Stomach (tissue), 9 donors: ENCODE data around the gene PLS3. TPM values are rescaled to one million over a fixed set of nuclear protein-coding genes. Genes with fewer than 3 reads are reported as not detected.

Experiments
- DNase-seq, 2 donors: peaks; one replicate each; pipeline versions ENCODE4 v3.0.0 to v3.0.0-alpha.2; 2013 to 2019
- H3K27ac ChIP-seq, 5 donors: fragments of 200-600 bp in 4 of 5; sonication (generic) in 4 of 5; one replicate each; pipeline ENCODE4 v1.5.1; 2013 to 2019; ENCODE audit warnings: mild to moderate bottlenecking in 1 of 5, moderate library complexity in 1 of 5
- H3K27me3 ChIP-seq, 3 donors: fragments of 200-600 bp; sonication (generic); one replicate each; pipeline ENCODE4 v1.5.1; 2017 to 2019; ENCODE audit warnings: mixed run types in 1 of 3
- H3K36me3 ChIP-seq, 4 donors: fragments of 200-600 bp; sonication (generic); 1 replicate in 3 of 4; 2 replicates in 1 of 4; pipeline ENCODE4 v1.5.1; 2016 to 2019
- H3K4me1 ChIP-seq, 4 donors: fragments of 200-600 bp; sonication (generic); one replicate each; pipeline ENCODE4 v1.5.1; 2016 to 2019
- H3K4me3 ChIP-seq, 4 donors: fragments of 200-600 bp; sonication (generic) in 3 of 4; one replicate each; pipeline ENCODE4 v1.5.1; 2016 to 2019; ENCODE audit warnings: mild to moderate bottlenecking in 1 of 4
- H3K9me3 ChIP-seq, 4 donors: fragments of 200-600 bp; sonication (generic); one replicate each; pipeline ENCODE4 v1.5.1; 2016 to 2019
- EP300 ChIP-seq: sonication (generic); formaldehyde crosslinking; IDR thresholded peaks from one replicate; pipeline ENCODE4 v1.6.1; 2017; ENCODE audit warnings: antibody characterized with exemption
- POLR2A ChIP-seq, 4 donors: fragments of 450-650 bp; IDR thresholded peaks; one replicate each; pipeline ENCODE4 v1.6.1; 2016; ENCODE audit warnings: antibody characterized with exemption in 4 of 4, control low read depth in 2 of 4, mild to moderate bottlenecking in 1 of 4, moderate library complexity in 1 of 4
- POLR2AphosphoS5 ChIP-seq, 3 donors: sonication (generic); formaldehyde crosslinking; IDR thresholded peaks; one replicate each; pipeline ENCODE4 v1.6.1; 2016; ENCODE audit warnings: antibody characterized with exemption in 3 of 3
- WGBS, 5 donors: extraction: QIAGEN DNeasy Blood & Tissue Kit in 3 of 5; methylation state at CpG; one replicate each; pipeline versions ENCODE4 v1.1.5 to v1.1.7; 2013 to 2018; 5-methylcytosine and 5-hydroxymethylcytosine counted together
- intact Hi-C: fragments of 100-400 bp; cut with DNase I; formaldehyde crosslinking; loops from one replicate; pipeline ENCODE4 v1.15.1; 2023; ENCODE audit warnings: low total_unique reads
- polyA plus RNA-seq, 3 donors: library from polyadenylated mRNA; stranded (reverse); fragments of 200-250 nt; gene quantifications; one replicate each; pipeline ENCODE4 v1.2.3, GENCODE V29; 2013
- total RNA-seq, 5 donors: library from RNA; depleted of rRNA; stranded (reverse); fragments of >200 nt; gene quantifications; one replicate each; pipeline versions ENCODE4 v1.1.0 to v1.2.3, GENCODE V29; 2014 to 2016
- TF ChIP-seq, protein P1 (sequence below), 7 experiments: fragments of 450-650 bp in 4 of 7; fragments of 200-600 bp in 3 of 7; sonication (generic) in 3 of 7; IDR thresholded peaks; one replicate each; pipeline ENCODE4 v1.5.1; 2016 to 2019; ENCODE audit warnings: antibody characterized with exemption in 7 of 7, control low read depth in 2 of 7, mild to moderate bottlenecking in 1 of 7
- donor health status: healthy with polysubstance abuse.
- donor health status: Bipolar disorder and iron deficiency.
- donor health status: healthy.

Gene PLS3
- total and polyA plus RNA-seq, 8 donors, result 7.5 to 129 (median 41.6) TPM

DNA sequence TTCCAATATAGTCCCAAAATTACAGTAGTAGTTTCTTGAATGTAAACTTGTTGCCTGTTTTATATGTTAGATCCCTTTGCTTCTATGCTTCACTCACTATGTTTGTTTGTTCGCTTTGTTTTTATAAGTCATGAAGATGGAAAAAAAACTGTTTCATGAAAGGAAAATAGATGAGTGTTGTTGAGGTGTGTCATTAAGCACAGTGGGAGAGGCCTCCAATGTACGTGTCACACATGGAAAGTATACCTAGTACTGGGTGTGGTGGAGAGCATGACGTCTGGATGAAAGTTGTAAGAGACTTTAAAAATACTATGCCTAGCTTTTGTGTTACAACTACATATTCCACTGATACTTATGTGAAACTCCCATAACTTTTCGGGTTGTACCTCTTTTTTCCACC lies 28.4 kb downstream of the PLS3 start:
- TF ChIP-seq EP300 (no peak), POLR2A (IDR thresholded peaks at IDR 0.05) (no peak), POLR2AphosphoS5 (IDR thresholded peaks at IDR 0.05) (no peak)
- TF ChIP-seq, protein P1, sequence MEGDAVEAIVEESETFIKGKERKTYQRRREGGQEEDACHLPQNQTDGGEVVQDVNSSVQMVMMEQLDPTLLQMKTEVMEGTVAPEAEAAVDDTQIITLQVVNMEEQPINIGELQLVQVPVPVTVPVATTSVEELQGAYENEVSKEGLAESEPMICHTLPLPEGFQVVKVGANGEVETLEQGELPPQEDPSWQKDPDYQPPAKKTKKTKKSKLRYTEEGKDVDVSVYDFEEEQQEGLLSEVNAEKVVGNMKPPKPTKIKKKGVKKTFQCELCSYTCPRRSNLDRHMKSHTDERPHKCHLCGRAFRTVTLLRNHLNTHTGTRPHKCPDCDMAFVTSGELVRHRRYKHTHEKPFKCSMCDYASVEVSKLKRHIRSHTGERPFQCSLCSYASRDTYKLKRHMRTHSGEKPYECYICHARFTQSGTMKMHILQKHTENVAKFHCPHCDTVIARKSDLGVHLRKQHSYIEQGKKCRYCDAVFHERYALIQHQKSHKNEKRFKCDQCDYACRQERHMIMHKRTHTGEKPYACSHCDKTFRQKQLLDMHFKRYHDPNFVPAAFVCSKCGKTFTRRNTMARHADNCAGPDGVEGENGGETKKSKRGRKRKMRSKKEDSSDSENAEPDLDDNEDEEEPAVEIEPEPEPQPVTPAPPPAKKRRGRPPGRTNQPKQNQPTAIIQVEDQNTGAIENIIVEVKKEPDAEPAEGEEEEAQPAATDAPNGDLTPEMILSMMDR (IDR thresholded peaks at IDR 0.05), result no peak
- intact Hi-C loops, result no loop called here

DNA sequence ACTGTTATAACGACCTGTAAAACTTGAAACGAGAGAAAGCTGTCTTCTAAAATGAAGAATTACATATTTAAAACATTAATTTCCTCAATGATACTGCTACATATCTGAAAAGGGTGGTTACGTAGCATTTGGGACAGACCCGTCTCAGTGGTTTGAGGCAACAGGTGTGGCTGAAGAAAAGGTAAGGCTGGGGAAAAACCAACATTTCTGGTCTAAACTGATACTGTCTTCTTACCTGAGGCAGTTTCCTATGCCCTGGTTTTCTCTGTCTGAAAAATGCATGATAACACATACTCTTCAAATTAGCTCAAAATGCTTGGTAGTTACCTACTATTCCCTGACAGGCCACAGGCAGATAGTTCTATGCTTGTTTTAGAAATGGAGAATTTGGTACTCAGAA lies 30.4 kb downstream of the PLS3 start:
- Histone ChIP-seq H3K27ac (no peak overlapping the region), H3K27me3 (peaks cover 0 to 5% (median 0%) of the 10 kb centered on the region in 3 donors)

More for the DNA sequence above, 28.4 kb downstream of the PLS3 start:
- Histone ChIP-seq H3K9me3 (no peaks in the 10 kb centered on the region), H3K36me3 (no peaks in the 10 kb centered on the region), H3K27ac (no peak overlapping the region), H3K4me1 (peaks cover 0 to 46% (median 17%) of the 10 kb centered on the region in 4 donors), H3K4me3 (no peak overlapping the region), H3K27me3 (peaks cover 0 to 8% (median 0%) of the 10 kb centered on the region in 3 donors)
- WGBS, 5 donors, result 62 to 78% (median 70%) methylated on average over 4 of the region's 4 CpGs
- peak in 1 of 2 donors; percentile 50 for DNase-seq

DNA sequence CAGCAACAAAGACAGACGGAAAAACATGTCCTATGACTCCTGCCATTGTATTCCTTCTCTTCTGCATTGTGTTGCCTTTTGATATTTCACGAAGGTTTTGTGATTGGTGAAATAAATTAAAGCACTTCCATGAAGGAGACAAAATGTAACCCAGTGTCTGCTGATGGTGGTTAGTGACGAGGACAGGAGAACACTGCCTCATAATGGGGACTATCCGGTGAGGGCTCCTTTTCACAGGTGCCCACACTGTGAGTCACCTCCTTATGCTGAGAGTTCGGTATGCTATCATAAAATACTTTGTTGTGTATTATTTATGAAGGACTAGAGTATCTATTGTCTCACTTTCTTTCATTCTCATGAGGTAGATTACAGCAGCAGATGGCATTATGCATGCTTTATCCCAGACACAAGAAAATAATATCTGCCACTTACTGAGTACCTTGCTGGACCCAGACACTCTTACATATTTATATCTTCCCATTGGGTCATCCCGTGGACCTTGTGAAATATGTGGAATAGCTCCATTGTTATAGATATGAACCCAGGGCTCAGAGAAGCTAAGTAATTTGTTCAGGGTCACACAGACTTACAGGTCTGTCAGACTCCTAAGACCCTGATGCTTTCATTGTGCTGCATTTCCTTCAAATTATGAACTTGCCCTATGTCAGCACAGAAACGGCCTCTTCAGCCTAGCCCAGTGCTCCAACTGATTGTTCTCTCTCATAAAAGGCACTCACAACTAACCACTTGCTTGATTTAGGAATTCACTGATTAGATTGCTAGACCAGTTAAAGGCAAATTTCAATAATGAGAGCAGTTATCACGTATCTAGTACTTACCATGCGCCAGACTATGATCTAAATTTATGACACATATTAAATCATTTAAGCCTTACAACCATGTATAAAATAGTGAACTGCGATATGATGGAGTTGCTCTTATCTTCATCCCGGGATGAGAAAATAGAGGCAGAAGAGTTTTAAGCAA lies 31.2 kb downstream of the PLS3 start:
- WGBS, 5 donors, result 51 to 59% (median 58%) methylated on average over 11 of the region's 11 CpGs
- Histone ChIP-seq H3K4me1 (peaks cover 0 to 35% (median 13%) of the 10 kb centered on the region in 4 donors), H3K27me3 (peaks cover 0 to 5% (median 0%) of the 10 kb centered on the region in 3 donors), H3K27ac (peak overlapping the region in 2 of 5 donors; percentile 11 to 35), H3K4me3 (no peak overlapping the region), H3K9me3 (no peaks in the 10 kb centered on the region), H3K36me3 (no peaks in the 10 kb centered on the region)
- no peak for DNase-seq
- intact Hi-C loops, result no loop called here
- TF ChIP-seq, protein P1 (IDR thresholded peaks at IDR 0.05), result no peak

More for the DNA sequence above, 30.4 kb downstream of the PLS3 start:
- intact Hi-C loops, result no loop called here
- TF ChIP-seq POLR2AphosphoS5 (IDR thresholded peaks at IDR 0.05) (no peak), EP300 (no peak), POLR2A (IDR thresholded peaks at IDR 0.05) (no peak)
- TF ChIP-seq, protein P1 (IDR thresholded peaks at IDR 0.05), result no peak
- Histone ChIP-seq H3K4me3 (no peak overlapping the region), H3K9me3 (no peaks in the 10 kb centered on the region), H3K36me3 (no peaks in the 10 kb centered on the region), H3K4me1 (peaks cover 0 to 35% (median 13%) of the 10 kb centered on the region in 4 donors)
- DNase-seq, result no peak
- WGBS, 5 donors, result 58 to 71% (median 66%) methylated on average over 4 of the region's 4 CpGs

DNA sequence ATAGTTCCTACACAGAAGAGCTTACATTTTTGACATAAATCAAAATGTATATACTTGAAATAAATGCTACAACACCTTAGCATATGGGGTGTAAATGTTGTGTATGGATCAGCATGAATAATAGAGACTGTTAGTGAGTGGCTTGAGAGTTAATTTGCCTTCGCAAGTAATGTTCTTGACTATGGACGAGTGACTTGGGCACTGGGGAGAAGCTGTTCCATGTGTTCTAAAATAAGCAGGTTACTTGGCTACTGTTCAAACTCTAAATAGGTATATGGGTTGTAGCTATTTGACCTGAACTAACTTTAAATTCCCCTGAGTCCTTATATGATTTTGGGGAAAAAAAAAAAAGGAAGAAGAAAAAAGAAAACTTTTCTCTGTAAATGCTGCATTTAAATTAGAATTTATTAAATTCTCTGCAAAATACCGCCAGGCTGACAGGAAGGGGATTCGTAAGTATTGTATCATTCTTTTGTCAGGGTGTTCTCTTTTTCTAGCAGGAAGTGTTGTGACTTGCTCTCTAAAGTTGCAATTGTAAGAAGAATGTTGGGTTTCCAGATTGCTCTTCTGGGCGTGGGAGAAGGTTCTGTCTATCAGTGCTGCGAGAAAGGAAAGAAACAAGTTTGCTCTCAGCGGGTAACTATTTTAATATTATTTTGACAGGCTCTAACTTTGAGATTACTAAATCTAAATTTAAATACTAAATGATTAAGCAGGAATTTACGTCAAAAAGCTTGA lies 32.2 kb downstream of the PLS3 start:
- TF ChIP-seq POLR2A (IDR thresholded peaks at IDR 0.05) (no peak), POLR2AphosphoS5 (IDR thresholded peaks at IDR 0.05) (no peak), EP300 (no peak)
- TF ChIP-seq, protein P1 (IDR thresholded peaks at IDR 0.05), result no peak
- Histone ChIP-seq H3K4me3 (no peak overlapping the region), H3K27ac (peak overlapping the region in 2 of 5 donors; percentile 11 to 35), H3K9me3 (no peaks in the 10 kb centered on the region), H3K27me3 (peaks cover 0 to 5% (median 0%) of the 10 kb centered on the region in 3 donors), H3K4me1 (peaks cover 0 to 32% (median 13%) of the 10 kb centered on the region in 4 donors), H3K36me3 (no peaks in the 10 kb centered on the region)
- peak in 1 of 2 donors; percentile 39 for DNase-seq
- intact Hi-C loops, result no loop called here
- WGBS, 5 donors, result 23 to 33% (median 28%) methylated on average over 8 of the region's 8 CpGs
